Ectodermal cell (in vitro differentiated cells): Measurements from ENCODE around the gene FSHR.

Experiments used
- H3K27ac ChIP-seq: 2 replicates; pipeline ENCODE4 v1.7.0; 2013; ENCODE audit warnings: mild to moderate bottlenecking, low read depth, low read length; ENCODE audit not compliant: insufficient read depth, poor library complexity, severe bottlenecking
- H3K27me3 ChIP-seq: 2 replicates; pipeline ENCODE4 v1.7.0; 2013; ENCODE audit warnings: mild to moderate bottlenecking, low read length; ENCODE audit not compliant: insufficient read depth, control insufficient read depth, poor library complexity, severe bottlenecking
- H3K36me3 ChIP-seq: one replicate; pipeline ENCODE4 v1.7.0; 2013; ENCODE audit warnings: low read length; ENCODE audit not compliant: control insufficient read depth, insufficient read depth
- H3K4me1 ChIP-seq: one replicate; pipeline ENCODE4 v1.7.0; 2013; ENCODE audit warnings: low read length; ENCODE audit not compliant: control insufficient read depth, insufficient read depth
- H3K4me3 ChIP-seq: 2 replicates; pipeline ENCODE4 v1.7.0; 2013; ENCODE audit warnings: low read depth, low read length, control low read depth; ENCODE audit not compliant: insufficient read depth
- H3K9me3 ChIP-seq: 2 replicates; pipeline ENCODE4 v1.7.0; 2013; ENCODE audit warnings: mild to moderate bottlenecking, low read length, moderate library complexity; ENCODE audit not compliant: control insufficient read depth
- WGBS, 2 experiments: methylation state at CpG; one replicate each; pipeline ENCODE4 v1.1.7; 2013; ENCODE audit warnings: missing lambda C conversion rate in 2 of 2; 5-methylcytosine and 5-hydroxymethylcytosine counted together

Gene FSHR

DNA sequence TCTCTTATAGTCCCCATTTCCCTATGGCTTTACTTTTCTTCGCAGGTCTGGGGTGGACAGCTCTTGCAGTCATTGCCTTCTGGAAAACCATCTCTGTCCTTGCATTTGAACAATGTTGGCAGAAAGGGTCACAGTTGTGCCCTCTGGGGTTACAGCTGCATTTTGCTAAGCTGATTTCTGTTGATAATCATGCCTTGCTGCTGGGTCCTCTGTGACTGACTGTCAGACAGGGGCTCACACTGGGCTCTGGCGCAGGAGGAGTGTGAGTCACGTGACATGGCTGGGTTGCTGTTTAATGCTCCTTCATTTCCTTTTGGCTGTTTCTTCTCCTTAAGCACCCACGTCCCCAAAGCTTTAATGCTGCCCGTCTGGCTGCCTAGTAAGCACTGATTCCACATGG lies 202.2 kb downstream of the FSHR start:
- 87 to 89% methylated on average over 5 of the region's 5 CpGs for WGBS, 2 experiments

DNA sequence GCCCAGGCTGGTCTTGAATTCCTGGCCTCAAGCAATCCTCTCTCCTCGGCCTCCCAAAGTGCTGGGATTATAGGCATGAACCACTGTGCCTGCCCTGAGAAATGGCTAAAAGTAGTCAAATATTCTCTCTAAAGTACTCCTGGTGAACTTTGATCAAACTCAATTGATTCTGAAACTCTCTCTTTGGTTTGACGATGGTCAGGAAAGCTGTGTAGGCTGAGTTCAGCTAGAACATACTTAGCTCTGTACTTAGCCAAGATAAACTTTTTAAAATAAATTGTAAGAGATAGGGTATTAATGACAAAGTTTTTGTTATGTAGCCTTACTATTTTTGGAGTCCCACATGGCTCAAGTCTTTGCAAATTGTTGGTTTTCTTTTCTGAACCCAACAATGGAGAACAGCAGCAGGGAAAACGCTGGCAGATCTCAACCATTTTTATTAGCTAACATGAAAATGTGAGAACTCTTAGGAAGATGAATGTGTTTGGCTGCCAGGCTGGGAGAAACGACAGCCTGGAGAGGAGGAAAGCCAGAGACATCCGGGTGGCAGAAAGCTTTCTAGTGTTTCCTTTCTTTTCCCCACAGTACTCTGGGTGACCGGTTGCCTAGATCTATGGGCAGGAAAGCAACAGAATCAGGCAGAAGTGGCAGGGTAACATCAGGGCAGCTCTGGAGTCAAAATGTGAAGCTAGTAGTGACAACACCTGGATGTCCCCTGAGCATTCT lies 205.8 kb downstream of the FSHR start:
- no peaks in the 10 kb centered on the region for H3K4me1 ChIP-seq
- H3K27me3 ChIP-seq = no peaks in the 10 kb centered on the region
- H3K9me3 ChIP-seq = no peaks in the 10 kb centered on the region
- 88 to 92% methylated on average over 6 of the region's 6 CpGs for WGBS, 2 experiments
- H3K27ac ChIP-seq = no peak overlapping the region
- H3K36me3 ChIP-seq = no peaks in the 10 kb centered on the region
- no peak overlapping the region for H3K4me3 ChIP-seq

More for the DNA sequence above, 202.2 kb downstream of the FSHR start:
- no peak overlapping the region for H3K27ac ChIP-seq
- H3K36me3 ChIP-seq = no peaks in the 10 kb centered on the region
- H3K4me3 ChIP-seq = no peak overlapping the region
- H3K4me1 ChIP-seq = no peaks in the 10 kb centered on the region
- no peaks in the 10 kb centered on the region for H3K27me3 ChIP-seq
- H3K9me3 ChIP-seq = no peaks in the 10 kb centered on the region

- no peaks in the 10 kb centered on the region for H3K9me3 ChIP-seq
- no peaks in the 10 kb centered on the region for H3K4me1 ChIP-seq
- 58 to 59% methylated on average over 2 of the region's 2 CpGs for WGBS, 2 experiments
- no peak overlapping the region for H3K27ac ChIP-seq
- no peaks in the 10 kb centered on the region for H3K36me3 ChIP-seq
- no peaks in the 10 kb centered on the region for H3K27me3 ChIP-seq
- no peak overlapping the region for H3K4me3 ChIP-seq
Observed at GRCh38 chr2:48946449-48947048, 207.8 kb downstream of the FSHR start.

DNA sequence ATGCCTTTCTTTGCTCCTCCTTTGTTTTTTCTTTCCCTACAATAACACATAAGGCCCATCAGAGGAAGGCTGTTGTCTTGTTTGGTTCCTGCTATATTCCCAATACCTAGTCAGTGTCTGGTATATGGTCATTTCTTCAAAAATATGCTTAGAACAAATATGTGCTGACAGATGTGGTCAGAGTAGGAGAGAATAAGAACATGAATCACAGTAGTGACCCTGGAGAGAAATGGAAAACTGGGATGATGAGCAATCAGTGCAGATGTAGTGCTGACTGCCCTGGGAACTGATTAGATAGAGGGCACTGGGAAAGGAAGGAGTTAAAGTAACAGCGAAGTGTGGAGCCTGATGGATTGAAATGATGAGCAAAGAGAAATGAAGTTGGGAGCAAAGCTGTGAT lies 209.4 kb downstream of the FSHR start:
- no peaks in the 10 kb centered on the region for H3K4me1 ChIP-seq
- H3K4me3 ChIP-seq = no peak overlapping the region
- WGBS, 2 experiments = 91 to 96% methylated on average over 1 of the region's 1 CpG
- no peaks in the 10 kb centered on the region for H3K9me3 ChIP-seq
- no peaks in the 10 kb centered on the region for H3K27me3 ChIP-seq
- no peaks in the 10 kb centered on the region for H3K36me3 ChIP-seq
- H3K27ac ChIP-seq = no peak overlapping the region

DNA sequence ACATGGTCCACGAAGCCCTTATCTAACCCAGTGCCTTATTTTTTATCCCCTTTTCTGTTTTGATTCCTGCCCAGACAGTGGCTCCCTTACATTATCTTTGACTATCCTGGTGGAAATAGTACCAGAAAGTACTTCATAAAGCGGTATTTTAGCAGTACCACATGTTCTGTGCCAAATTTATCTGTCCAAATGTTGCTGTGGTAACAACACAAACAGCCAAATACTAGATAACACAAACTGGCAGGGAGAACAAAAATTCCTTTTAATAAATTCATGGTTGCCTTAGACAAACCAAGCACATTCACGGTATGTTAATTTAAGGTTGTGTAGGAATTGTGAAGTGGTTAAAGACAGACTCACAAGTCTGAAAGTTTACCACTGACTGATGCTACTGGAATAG lies 210.9 kb downstream of the FSHR start:
- H3K4me3 ChIP-seq = no peak overlapping the region
- H3K9me3 ChIP-seq = no peaks in the 10 kb centered on the region
- 92 to 93% methylated on average over 3 of the region's 3 CpGs for WGBS, 2 experiments
- H3K27ac ChIP-seq = no peak overlapping the region
- no peaks in the 10 kb centered on the region for H3K27me3 ChIP-seq
- no peaks in the 10 kb centered on the region for H3K4me1 ChIP-seq
- H3K36me3 ChIP-seq = no peaks in the 10 kb centered on the region

- Histone ChIP-seq H3K4me3 (no peak overlapping the region), H3K27ac (no peak overlapping the region), H3K36me3 (no peaks in the 10 kb centered on the region), H3K4me1 (no peaks in the 10 kb centered on the region), H3K27me3 (no peaks in the 10 kb centered on the region), H3K9me3 (no peaks in the 10 kb centered on the region)
- 85 to 91% methylated on average over 1 of the region's 1 CpG for WGBS, 2 experiments
Observed at GRCh38 chr2:48941908-48942307, 212.4 kb downstream of the FSHR start.

GRCh38 chr2:48941456-48941855 lies 212.9 kb downstream of the FSHR start:
- no peak overlapping the region for H3K27ac ChIP-seq
- H3K4me1 ChIP-seq = no peaks in the 10 kb centered on the region
- no peak overlapping the region for H3K4me3 ChIP-seq
- no peaks in the 10 kb centered on the region for H3K36me3 ChIP-seq
- no peaks in the 10 kb centered on the region for H3K9me3 ChIP-seq
- H3K27me3 ChIP-seq = no peaks in the 10 kb centered on the region
- 80 to 86% methylated on average over 3 of the region's 3 CpGs for WGBS, 2 experiments

DNA sequence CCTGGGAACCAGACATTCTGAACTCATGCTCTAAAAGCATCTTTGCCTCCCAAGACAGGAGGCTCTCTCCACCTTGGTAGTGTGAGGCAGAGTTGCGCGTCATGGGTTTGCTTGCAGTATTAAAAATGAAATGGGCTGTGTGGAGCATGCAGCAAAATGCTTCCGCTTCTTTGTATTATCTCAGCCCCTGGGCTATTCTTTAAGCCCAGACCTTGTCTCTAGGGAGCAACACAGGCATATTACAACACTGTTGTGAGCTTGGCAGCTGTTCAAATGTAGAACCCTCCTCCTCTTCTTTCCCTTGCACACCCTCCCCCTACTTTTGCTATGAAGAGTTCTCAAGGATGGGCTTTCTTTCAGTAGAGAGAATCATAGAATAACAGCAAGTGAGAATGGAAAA lies 213.7 kb downstream of the FSHR start:
- no peaks in the 10 kb centered on the region for H3K9me3 ChIP-seq
- H3K27me3 ChIP-seq = no peaks in the 10 kb centered on the region
- no peak overlapping the region for H3K27ac ChIP-seq
- no peak overlapping the region for H3K4me3 ChIP-seq
- 94 to 96% methylated on average over 3 of the region's 3 CpGs for WGBS, 2 experiments
- H3K36me3 ChIP-seq = no peaks in the 10 kb centered on the region
- no peaks in the 10 kb centered on the region for H3K4me1 ChIP-seq

GRCh38 chr2:48939232-48939631 lies 215.1 kb downstream of the FSHR start:
- no peak overlapping the region for H3K4me3 ChIP-seq
- H3K9me3 ChIP-seq = no peaks in the 10 kb centered on the region
- WGBS, 2 experiments = 92 to 95% methylated on average over 3 to 4 of the region's 4 CpGs
- no peaks in the 10 kb centered on the region for H3K4me1 ChIP-seq
- no peak overlapping the region for H3K27ac ChIP-seq
- H3K36me3 ChIP-seq = no peaks in the 10 kb centered on the region
- no peaks in the 10 kb centered on the region for H3K27me3 ChIP-seq

GRCh38 chr2:48938231-48938630 lies 216.1 kb downstream of the FSHR start:
- Histone ChIP-seq H3K9me3 (no peaks in the 10 kb centered on the region), H3K27me3 (no peaks in the 10 kb centered on the region), H3K4me3 (no peak overlapping the region), H3K4me1 (no peaks in the 10 kb centered on the region), H3K36me3 (no peaks in the 10 kb centered on the region), H3K27ac (no peak overlapping the region)
- WGBS, 2 experiments = 94 to 97% methylated on average over 4 of the region's 4 CpGs
